Activated effector memory CD4-positive, alpha-beta T cell treated with anti-CD3 and anti-CD28 coated beads, Interleukin-2, amount 50 U/mL, for 16 hours (primary cell): Measurements from ENCODE around the gene TMEM72.

Experiments
- DNase-seq: peaks from one replicate; pipeline ENCODE4 v3.0.0-alpha.2; 2020

The TMEM72 gene

GRCh38 chr10:44921061-44921460, 9.9 kb downstream of the TMEM72 start:
- no peak for DNase-seq

GRCh38 chr10:44921506-44921905, 10.4 kb downstream of the TMEM72 start:
- no peak for DNase-seq

GRCh38 chr10:44922021-44922420, 10.9 kb downstream of the TMEM72 start:
- no peak for DNase-seq

GRCh38 chr10:44922796-44923545, 11.8 kb downstream of the TMEM72 start:
- DNase-seq, result no peak

DNA sequence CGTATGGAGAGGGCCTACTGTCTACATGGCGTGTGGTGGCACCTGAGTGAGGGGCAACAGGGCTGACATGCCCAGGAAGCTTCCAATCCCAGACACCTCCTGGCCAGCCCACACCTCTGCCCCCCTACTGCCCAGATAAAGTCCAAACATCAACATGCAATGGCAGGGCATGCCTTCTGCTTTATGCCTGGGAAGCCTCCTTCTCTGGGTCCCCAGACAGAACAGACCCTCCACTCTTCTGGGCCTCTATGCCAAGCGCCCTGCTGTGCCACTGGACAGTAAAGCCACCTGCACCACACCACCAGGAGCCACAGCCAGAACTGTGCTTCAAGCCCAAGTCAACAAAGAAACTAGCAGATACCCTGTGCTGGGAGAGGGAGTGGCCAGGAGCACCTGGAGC, 12.5 kb downstream of the TMEM72 start:
- DNase-seq, result no peak

- no peak for DNase-seq
Measured at GRCh38 chr10:44924261-44925040, 13.3 kb downstream of the TMEM72 start.

DNA sequence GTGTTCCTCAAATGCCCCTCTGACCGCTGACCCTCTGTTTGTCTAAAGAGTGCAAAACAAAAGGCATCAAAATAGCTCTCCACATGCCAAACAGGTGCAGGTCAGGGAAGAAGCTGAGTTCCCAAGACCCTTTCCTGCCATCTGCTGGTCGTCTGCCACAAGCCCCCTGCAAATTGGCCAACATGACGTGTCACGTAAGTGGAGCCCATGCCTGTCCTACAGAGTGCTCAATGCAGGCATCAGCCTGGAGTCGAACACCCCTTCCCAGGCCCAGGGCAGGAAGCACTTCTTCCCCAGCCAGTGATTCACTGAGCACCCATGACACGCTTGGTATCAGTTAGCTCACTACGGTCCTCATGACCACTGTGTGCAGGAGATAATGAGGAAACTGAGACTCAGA, 14.1 kb downstream of the TMEM72 start:
- no peak for DNase-seq

GRCh38 chr10:44925811-44926750, 14.9 kb downstream of the TMEM72 start:
- DNase-seq, result no peak

DNA sequence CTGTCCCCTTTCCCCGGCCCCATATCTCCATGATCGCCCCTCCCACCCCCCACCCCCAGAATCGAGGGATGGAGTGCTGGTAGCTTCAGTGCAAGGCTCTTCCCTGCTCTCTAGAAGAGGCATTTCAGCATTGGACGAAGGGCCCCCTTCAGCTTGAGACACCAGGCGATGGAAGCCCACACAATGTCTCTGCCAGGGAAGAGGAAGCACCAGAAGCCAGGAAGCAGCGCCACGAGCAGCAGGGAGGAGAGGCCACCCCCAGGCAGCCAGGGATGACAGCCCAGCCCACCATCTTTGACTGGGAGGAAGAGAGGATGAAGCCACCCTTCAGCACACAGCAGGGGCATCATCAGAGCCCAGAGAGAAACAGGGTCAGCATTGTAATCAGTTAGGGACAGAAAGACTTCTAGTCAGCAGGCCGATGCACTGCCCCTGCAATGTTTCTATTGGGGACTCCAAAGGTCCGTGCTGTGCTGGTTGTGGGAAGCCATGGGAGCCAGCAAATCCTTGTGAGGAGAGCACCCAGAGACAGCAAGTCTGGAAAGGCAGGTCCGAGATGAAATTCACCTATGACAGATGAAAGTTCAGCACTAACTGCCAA, 15.7 kb downstream of the TMEM72 start:
- no peak for DNase-seq

- DNase-seq, result no peak
Measured at GRCh38 chr10:44927352-44927751, 16.2 kb downstream of the TMEM72 start.

- DNase-seq, result no peak
Measured at GRCh38 chr10:44928462-44928861, 17.3 kb downstream of the TMEM72 start.

DNA sequence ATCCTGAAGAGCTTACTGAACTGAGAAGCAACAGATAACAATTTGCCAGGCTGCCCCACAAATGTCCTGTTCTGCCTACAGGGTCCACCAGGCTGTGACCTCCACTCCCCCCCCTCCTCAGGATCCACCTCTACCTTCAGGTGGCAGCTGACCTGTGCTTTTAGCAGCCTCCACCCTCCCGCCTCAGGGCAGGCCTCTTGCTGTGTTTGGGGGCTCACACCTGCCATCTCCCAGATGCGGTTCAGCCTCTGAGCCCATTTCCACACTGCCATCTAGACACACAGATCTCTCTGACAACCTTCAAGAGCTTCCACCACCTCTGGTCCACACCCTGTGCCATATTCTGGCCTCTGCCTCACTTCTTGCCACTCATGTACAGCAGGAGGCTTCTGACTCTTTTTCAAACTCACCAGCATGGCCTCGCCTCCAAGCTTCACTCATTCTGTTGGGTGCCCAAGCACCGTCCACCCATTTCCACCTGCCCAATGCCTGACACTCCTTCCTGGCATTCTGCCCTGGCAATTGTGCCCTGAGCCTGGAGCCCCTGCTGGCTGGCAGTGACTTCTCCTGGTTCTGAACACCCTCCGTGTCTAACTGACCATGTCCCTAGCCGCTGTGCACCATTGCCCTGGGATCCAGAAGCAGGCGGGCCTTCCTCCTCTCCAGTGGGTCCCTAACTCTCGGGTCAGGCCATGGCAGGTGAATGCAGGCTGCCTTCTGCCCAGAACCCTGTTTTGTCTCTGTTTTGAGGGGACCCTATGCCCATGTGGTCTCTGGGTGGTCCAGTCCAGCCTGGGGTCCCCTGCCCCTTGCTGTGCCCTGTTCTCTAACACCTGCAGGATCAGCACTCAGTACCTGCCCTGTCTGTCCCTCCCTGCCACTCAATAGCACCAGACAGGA, 18.5 kb downstream of the TMEM72 start:
- no peak for DNase-seq

DNA sequence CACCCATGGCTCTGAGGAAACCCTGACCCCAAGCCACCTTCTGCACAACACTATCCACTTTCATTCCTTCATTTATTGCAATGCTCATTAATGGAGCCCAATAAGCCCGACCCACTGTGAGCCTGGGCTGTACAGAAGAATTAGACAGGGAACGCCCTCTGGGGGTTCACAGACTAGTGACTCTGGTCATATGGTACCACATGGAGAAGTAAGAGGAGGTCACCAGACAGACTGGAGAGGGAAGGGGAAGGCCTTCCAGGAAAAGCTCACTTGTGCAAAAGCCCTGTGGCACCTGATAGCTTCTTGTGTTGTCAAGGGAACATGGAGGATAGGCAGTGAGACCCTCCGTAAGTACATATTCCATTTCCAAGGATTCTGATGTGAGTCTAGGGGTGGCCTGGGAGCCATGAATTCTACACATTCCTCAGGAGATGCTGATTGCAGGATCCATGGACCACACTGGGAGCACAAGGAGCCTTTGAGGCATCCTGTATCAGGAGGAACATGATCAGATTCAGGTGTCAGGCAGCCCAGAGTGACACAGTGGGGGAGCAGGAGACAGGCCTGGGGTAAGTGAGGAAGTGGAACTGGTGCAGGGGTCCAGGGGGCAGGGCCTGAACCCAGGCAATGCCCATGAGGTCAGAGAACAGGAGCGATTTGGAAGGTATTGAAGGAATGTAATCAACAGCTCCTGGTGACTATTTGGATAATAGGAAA, 19.9 kb downstream of the TMEM72 start:
- no peak for DNase-seq

DNA sequence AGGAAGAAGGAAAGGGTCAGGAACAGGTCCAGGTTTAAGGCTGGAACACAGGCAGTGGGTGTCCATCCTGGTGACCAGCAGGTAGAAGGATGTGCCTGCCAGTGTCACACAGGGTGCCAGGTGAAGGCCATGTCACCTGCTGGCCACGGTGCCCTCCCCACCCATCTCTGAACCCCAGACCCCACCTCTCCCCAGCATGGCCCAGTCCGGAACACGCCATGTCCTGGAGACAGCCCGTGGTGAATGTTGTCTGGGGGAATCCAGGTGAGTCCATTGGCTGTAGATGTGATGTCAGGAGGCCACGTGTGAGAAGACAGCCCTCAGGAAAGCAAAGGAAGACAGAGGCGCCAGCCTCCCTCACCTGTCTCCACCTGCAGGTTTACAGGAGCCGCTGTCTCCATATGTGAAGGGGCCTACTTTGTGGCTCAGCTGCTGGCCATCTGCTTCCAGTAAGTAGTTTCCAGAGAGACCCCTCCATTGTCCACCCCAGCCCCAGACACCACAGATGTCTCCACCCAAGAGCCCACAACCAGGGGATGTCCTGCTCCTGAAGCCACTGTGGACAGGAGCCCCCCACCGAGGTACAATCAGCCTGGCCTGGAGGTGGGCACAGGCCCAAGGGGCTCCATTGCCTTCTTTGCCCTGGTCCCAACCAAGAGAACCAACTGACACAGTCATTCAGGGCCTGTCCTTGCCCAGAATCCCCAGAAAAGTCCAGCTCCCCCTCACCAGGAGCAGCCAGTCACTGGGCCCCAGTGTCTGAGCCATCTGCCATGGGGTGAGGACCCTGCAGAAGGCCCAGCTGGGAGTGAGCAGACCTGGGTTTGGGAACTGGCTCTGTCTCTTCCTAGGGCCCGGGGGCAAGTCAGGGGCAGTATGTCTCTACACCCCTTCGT, 20.7 kb downstream of the TMEM72 start:
- DNase-seq, result no peak

GRCh38 chr10:44932517-44933450, 21.6 kb downstream of the TMEM72 start:
- DNase-seq, result peak; percentile 91

- DNase-seq, result no peak
Measured at GRCh38 chr10:44933451-44934321, 22.5 kb downstream of the TMEM72 start.

DNA sequence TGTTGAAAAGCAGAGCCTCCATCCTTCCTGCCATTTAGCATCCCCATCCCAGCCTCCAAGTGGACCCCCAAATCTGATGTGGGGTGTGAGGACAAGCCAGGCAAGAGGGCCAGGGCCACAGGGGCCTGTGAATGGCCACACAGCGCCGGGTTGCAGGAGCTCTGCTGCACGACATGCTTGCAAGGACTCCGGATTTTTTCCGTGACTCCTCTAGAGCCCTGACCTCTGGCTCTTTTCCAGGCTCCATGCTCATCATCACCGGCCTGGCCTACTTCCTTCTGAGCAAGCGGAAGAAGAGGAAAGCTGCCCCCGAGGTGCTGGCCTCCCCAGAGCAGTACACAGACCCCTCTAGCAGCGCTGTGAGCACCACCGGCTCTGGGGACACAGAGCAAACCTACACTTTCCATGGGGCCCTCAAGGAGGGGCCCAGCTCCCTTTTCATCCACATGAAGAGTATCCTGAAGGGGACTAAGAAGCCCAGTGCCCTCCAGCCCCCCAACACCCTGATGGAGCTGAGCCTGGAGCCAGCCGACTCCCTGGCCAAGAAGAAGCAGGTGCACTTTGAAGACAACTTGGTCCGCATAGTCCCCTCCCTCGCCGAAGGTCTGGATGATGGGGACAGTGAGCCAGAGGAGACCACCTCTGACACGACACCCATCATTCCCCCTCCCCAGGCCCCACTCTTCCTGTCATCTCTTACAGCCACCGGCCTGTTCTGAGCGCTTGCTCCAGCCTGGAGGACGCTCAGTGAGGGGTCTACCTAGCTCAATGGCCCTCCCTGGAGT, 23.5 kb downstream of the TMEM72 start:
- DNase-seq, result no peak
